Measurements from ENCODE around the gene A1BG.

- TF ChIP-seq, protein P1, sequence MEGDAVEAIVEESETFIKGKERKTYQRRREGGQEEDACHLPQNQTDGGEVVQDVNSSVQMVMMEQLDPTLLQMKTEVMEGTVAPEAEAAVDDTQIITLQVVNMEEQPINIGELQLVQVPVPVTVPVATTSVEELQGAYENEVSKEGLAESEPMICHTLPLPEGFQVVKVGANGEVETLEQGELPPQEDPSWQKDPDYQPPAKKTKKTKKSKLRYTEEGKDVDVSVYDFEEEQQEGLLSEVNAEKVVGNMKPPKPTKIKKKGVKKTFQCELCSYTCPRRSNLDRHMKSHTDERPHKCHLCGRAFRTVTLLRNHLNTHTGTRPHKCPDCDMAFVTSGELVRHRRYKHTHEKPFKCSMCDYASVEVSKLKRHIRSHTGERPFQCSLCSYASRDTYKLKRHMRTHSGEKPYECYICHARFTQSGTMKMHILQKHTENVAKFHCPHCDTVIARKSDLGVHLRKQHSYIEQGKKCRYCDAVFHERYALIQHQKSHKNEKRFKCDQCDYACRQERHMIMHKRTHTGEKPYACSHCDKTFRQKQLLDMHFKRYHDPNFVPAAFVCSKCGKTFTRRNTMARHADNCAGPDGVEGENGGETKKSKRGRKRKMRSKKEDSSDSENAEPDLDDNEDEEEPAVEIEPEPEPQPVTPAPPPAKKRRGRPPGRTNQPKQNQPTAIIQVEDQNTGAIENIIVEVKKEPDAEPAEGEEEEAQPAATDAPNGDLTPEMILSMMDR (IDR thresholded peaks at IDR 0.05 in 2 of 3, conservative IDR thresholded peaks at IDR 0.05 in 1 of 3; ENCODE audit: borderline replicate concordance in 1 of 3, insufficient read depth in 1 of 3, low read depth in 2 of 3, low read length in 2 of 3) = no peak
- TF ChIP-seq EZH2 (IDR thresholded peaks at IDR 0.05) = no peak
- TF ChIP-seq CEBPB (IDR thresholded peaks at IDR 0.05; ENCODE audit: low read depth) = no peak
- no peak for TF ChIP-seq YY1 (IDR thresholded peaks at IDR 0.05; ENCODE audit: extremely low read depth, insufficient replicate concordance, low read depth, low read length)
- TF ChIP-seq ZNF274 (IDR thresholded peaks at IDR 0.05; ENCODE audit: low read depth, low read length) = no peak
- no peak for TF ChIP-seq POLR2A (IDR thresholded peaks at IDR 0.05; ENCODE audit: borderline replicate concordance, extremely low read depth, insufficient read depth, insufficient read length)
- TF ChIP-seq ZBTB33 (IDR thresholded peaks at IDR 0.05; ENCODE audit: extremely low read depth, insufficient replicate concordance, low read length) = no peak
- TF ChIP-seq, protein P2, sequence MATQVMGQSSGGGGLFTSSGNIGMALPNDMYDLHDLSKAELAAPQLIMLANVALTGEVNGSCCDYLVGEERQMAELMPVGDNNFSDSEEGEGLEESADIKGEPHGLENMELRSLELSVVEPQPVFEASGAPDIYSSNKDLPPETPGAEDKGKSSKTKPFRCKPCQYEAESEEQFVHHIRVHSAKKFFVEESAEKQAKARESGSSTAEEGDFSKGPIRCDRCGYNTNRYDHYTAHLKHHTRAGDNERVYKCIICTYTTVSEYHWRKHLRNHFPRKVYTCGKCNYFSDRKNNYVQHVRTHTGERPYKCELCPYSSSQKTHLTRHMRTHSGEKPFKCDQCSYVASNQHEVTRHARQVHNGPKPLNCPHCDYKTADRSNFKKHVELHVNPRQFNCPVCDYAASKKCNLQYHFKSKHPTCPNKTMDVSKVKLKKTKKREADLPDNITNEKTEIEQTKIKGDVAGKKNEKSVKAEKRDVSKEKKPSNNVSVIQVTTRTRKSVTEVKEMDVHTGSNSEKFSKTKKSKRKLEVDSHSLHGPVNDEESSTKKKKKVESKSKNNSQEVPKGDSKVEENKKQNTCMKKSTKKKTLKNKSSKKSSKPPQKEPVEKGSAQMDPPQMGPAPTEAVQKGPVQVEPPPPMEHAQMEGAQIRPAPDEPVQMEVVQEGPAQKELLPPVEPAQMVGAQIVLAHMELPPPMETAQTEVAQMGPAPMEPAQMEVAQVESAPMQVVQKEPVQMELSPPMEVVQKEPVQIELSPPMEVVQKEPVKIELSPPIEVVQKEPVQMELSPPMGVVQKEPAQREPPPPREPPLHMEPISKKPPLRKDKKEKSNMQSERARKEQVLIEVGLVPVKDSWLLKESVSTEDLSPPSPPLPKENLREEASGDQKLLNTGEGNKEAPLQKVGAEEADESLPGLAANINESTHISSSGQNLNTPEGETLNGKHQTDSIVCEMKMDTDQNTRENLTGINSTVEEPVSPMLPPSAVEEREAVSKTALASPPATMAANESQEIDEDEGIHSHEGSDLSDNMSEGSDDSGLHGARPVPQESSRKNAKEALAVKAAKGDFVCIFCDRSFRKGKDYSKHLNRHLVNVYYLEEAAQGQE (IDR thresholded peaks at IDR 0.05; ENCODE audit: low read depth) = no peak
- TF ChIP-seq RAD21 (IDR thresholded peaks at IDR 0.05; ENCODE audit: low read depth) = no peak
- no peak for TF ChIP-seq EGR1 (IDR thresholded peaks at IDR 0.05; ENCODE audit: low read depth)
- peak; percentile 81 for TF ChIP-seq POLR2AphosphoS5 (IDR thresholded peaks at IDR 0.05; ENCODE audit: low read depth, low read length)
- no peak for TF ChIP-seq ELF1 (IDR thresholded peaks at IDR 0.05; ENCODE audit: borderline replicate concordance, low read depth)
These were observed 42.1 kb upstream of the A1BG start, which contains the start of gene RNF225 for GRCh38 chr19:58395220-58395978.
